ENCODE data around the gene PEX11G. TPM values are rescaled to one million over a fixed set of nuclear protein-coding genes. Genes with fewer than 3 reads are reported as not detected.

The PEX11G gene
- total RNA-seq, 4 donors from 2014 or later, result 1.0 to 3.1 (median 1.9) TPM

DNA sequence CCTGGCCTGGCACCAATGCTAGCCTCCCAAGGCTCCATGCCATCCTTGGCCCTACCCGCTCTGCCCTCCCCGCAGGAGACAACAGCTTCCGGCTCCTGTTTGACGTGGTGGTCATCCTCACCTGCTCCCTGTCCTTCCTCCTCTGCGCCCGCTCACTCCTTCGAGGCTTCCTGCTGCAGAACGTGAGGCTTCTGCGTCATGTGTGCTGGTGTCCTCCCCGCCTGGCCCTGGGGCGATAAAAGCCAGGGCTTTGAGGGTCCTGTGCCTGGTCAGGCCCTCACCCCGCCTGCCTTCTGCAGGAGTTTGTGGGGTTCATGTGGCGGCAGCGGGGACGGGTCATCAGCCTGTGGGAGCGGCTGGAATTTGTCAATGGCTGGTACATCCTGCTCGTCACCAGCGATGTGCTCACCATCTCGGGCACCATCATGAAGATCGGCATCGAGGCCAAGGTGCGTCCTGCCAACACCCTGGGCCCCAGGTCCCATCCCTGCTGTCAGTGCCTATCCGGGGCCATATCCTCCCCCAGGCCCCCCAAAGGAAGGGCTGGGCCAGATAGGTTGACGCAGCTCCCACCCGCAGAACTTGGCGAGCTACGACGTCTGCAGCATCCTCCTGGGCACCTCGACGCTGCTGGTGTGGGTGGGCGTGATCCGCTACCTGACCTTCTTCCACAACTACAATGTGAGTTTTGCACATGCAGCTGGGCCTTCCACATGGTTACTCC lies 39.8 kb upstream of the PEX11G start:
- Histone ChIP-seq H3K36me3 (peaks cover 0 to 84% of the 10 kb centered on the region in 2 donors), H3K27me3 (no peaks in the 10 kb centered on the region), H3K4me1 (peaks cover 0 to 17% (median 2%) of the 10 kb centered on the region in 3 donors), H3K9me3 (no peaks in the 10 kb centered on the region), H3K4me3 (no peak overlapping the region), H3K27ac (no peak overlapping the region)
- TF ChIP-seq POLR2AphosphoS5 (IDR thresholded peaks at IDR 0.05), result no peak
- no peak for TF ChIP-seq POLR2A (IDR thresholded peaks at IDR 0.05)
- TF ChIP-seq, protein P1, sequence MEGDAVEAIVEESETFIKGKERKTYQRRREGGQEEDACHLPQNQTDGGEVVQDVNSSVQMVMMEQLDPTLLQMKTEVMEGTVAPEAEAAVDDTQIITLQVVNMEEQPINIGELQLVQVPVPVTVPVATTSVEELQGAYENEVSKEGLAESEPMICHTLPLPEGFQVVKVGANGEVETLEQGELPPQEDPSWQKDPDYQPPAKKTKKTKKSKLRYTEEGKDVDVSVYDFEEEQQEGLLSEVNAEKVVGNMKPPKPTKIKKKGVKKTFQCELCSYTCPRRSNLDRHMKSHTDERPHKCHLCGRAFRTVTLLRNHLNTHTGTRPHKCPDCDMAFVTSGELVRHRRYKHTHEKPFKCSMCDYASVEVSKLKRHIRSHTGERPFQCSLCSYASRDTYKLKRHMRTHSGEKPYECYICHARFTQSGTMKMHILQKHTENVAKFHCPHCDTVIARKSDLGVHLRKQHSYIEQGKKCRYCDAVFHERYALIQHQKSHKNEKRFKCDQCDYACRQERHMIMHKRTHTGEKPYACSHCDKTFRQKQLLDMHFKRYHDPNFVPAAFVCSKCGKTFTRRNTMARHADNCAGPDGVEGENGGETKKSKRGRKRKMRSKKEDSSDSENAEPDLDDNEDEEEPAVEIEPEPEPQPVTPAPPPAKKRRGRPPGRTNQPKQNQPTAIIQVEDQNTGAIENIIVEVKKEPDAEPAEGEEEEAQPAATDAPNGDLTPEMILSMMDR (IDR thresholded peaks at IDR 0.05), result no peak
- TF ChIP-seq EP300 (IDR thresholded peaks at IDR 0.05), result no peak
- 94% methylated on average over 7 of the region's 32 CpGs; no CpG with 5 or more reads in 1 of the 2 donors for WGBS, 2 donors (ENCODE audit: low coverage in 1 of 2)
- ATAC-seq, result no peak

DNA sequence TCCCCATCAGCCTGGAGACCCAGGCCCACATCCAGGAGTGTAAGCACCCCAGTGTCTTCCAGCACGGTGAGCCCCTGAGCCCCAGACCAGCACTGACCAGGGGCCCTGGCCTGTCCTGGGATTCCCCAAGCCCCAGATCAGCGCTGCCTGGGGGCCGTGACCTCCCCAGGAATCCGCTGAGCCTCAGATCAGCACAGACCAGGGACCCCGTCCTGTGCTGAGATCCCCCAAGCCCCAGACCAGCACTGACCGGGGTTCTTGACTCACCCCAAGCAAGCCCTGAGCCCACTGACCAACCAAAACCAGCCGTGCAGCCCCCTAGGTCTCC lies 39.3 kb upstream of the PEX11G start:
- no peaks in the 10 kb centered on the region for H3K27me3 ChIP-seq
- peaks cover 3 to 17% (median 8%) of the 10 kb centered on the region in 3 donors for H3K4me1 ChIP-seq
- no peak overlapping the region for H3K4me3 ChIP-seq
- no peak overlapping the region for H3K27ac ChIP-seq
- 80% methylated on average over 1 of the region's 7 CpGs; no CpG with 5 or more reads in 1 of the 2 donors for WGBS, 2 donors (ENCODE audit: low coverage in 1 of 2)
- H3K9me3 ChIP-seq, result no peaks in the 10 kb centered on the region
- no peak for ATAC-seq
- TF ChIP-seq POLR2A (IDR thresholded peaks at IDR 0.05) (no peak), POLR2AphosphoS5 (IDR thresholded peaks at IDR 0.05) (no peak), EP300 (IDR thresholded peaks at IDR 0.05) (no peak)
- TF ChIP-seq, protein P1 (IDR thresholded peaks at IDR 0.05), result no peak
- H3K36me3 ChIP-seq, result peaks cover 0 to 84% of the 10 kb centered on the region in 2 donors

DNA sequence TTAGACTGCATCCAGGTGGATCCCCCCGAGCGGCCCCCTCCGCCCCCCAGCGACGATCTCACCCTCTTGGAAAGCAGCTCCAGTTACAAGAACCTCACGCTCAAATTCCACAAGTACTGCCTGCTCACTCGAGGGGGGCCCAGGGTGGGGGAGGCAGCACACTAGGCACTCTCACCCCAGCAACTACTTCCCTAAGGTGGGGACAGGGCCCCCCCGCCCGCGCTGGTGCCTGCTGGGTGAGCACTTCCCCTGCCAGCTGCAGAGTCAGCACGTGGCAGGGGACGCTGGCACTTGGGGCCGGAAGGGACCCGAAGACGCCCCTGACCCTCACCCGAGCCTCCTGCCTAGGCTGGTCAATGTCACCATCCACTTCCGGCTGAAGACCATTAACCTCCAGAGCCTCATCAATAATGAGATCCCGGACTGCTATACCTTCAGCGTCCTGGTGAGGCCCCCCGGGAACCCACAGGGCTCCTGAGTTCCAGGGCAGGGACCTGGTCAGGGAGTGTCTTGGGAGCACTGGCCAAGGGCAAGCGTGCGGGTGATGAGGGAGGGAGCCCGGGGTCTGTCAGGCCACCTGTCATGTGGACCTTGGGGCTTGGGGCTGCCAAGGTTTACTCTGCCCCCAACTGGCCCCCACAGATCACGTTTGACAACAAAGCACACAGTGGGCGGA lies 38.8 kb upstream of the PEX11G start:
- TF ChIP-seq POLR2A (IDR thresholded peaks at IDR 0.05) (no peak), EP300 (IDR thresholded peaks at IDR 0.05) (no peak), POLR2AphosphoS5 (IDR thresholded peaks at IDR 0.05) (no peak)
- TF ChIP-seq, protein P1 (IDR thresholded peaks at IDR 0.05), result no peak
- Histone ChIP-seq H3K36me3 (peaks cover 0 to 84% of the 10 kb centered on the region in 2 donors), H3K4me1 (peaks cover 3 to 17% (median 11%) of the 10 kb centered on the region in 3 donors), H3K27me3 (no peaks in the 10 kb centered on the region), H3K9me3 (no peaks in the 10 kb centered on the region), H3K4me3 (no peak overlapping the region), H3K27ac (no peak overlapping the region)
- 93 to 100% methylated on average over 1 to 3 of the region's 25 CpGs for WGBS, 2 donors (ENCODE audit: low coverage in 1 of 2)
- peak; percentile 35 for ATAC-seq

DNA sequence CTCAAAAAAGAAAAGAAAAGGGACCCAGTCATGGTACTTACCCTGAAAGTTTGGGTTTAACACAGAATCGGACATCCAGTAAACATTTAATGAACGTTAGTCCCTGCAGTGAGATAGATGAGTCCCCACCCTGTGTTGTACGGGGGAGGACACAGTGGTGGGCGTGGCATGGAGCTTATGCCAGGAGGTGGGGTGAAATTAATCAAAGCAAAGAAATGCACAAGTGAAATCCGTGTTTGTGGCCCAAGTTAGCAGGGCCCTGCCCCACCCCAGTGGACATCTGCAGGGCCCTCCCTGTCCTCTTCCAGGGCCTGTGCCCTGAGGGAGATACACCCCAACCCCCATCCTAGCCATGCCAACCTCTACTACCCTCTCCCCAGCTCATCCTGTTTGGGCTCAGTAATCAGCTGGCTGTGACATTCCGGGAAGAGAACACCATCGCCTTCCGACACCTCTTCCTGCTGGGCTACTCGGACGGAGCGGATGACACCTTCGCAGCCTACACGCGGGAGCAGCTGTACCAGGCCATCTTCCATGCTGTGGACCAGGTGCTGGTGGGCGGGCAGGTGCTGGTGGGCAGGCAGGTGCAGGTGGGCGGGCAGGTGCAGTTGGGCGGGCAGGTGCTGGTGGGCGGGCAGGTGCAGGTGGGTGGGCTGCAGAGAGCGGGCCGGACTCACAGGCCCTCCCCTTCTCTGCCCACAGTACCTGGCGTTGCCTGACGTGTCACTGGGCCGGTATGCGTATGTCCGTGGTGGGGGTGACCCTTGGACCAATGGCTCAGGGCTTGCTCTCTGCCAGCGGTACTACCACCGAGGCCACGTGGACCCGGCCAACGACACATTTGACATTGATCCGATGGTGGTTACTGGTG lies 37.5 kb upstream of the PEX11G start:
- no peaks in the 10 kb centered on the region for H3K27me3 ChIP-seq
- WGBS, 2 donors (ENCODE audit: low coverage in 1 of 2), result 44 to 58% methylated on average over 5 of the region's 31 CpGs
- H3K9me3 ChIP-seq, result no peaks in the 10 kb centered on the region
- no peak for ATAC-seq
- no peak overlapping the region for H3K27ac ChIP-seq
- peaks cover 0 to 75% of the 10 kb centered on the region in 2 donors for H3K36me3 ChIP-seq
- no peak overlapping the region for H3K4me3 ChIP-seq
- peaks cover 3 to 27% (median 15%) of the 10 kb centered on the region in 3 donors for H3K4me1 ChIP-seq
- TF ChIP-seq EP300 (IDR thresholded peaks at IDR 0.05), result no peak
- TF ChIP-seq, protein P1 (IDR thresholded peaks at IDR 0.05), result no peak
- no peak for TF ChIP-seq POLR2A (IDR thresholded peaks at IDR 0.05)
- TF ChIP-seq POLR2AphosphoS5 (IDR thresholded peaks at IDR 0.05), result no peak

Measured in gastroesophageal sphincter (tissue), 4 donors.